K562 (cell line): ENCODE data around the gene NFKB2. TPM values are rescaled to one million over a fixed set of nuclear protein-coding genes. Genes with fewer than 3 reads are reported as not detected.
A peak's percentile ranks its signal among the peaks of the same experiment; 100 is the strongest.

Experiments used
- ATAC-seq: fragments of 200-7000 bp; cut with Tn5 transposase; 3 replicates; pipeline ENCODE4 v1.9.1; 2020; ENCODE audit warnings: moderate library complexity
- BruUV-seq: library from RNA; stranded (reverse); fragments of 400-500 nt; replicated peaks from 2 replicates; lab custom pipeline; 2021; lab: Mats Ljungman, UMichigan
- CTCF ChIA-PET: fragments of 300-600 bp; formaldehyde crosslinking; extraction: SDS; loops from one replicate; lab custom pipeline; 2021; ENCODE audit warnings: low intra/inter-chr PET ratio; lab: Yijun Ruan, JAX
- POLR2A ChIA-PET: fragments of 300-600, 350-650 bp; sonication (Branson Sonifier 250); formaldehyde crosslinking; extraction: SDS; loops from one replicate; lab custom pipeline; 2021; ENCODE audit warnings: antibody characterized with exemption, inconsistent platforms; lab: Yijun Ruan, JAX
- DNase-seq, 4 experiments: peaks; one replicate each; pipeline versions ENCODE4 v3.0.0 to v3.0.0-alpha.2; 2011 to 2018; ENCODE audit warnings: low spot score in 3 of 4, mixed read lengths in 3 of 4; ENCODE audit errors: extremely low read depth in 1 of 4
- FAIRE-seq: peaks from 2 replicates; lab custom pipeline; 2011; peaks lifted over from hg19 to GRCh38; lab: Jason Lieb, UNC
- H2AFZ ChIP-seq: 2 replicates; pipeline ENCODE4 v1.6.0; 2011; ENCODE audit warnings: low read depth, low read length, control low read depth, inconsistent platforms
- H3K27ac ChIP-seq: fragments of 200-600 bp; 3 replicates; pipeline ENCODE4 v1.8.0; 2011; ENCODE audit warnings: low read depth, mild to moderate bottlenecking, control low read depth, inconsistent platforms, low read length, moderate library complexity, mixed read lengths; ENCODE audit errors: extremely low read depth
- H3K27me3 ChIP-seq, 2 experiments: fragments of 300-600 bp in 1 of 2; 2 replicates in 1 of 2; 3 replicates in 1 of 2; pipeline versions ENCODE4 v1.6.0 to v1.8.0; 2011; ENCODE audit warnings: inconsistent platforms in 2 of 2, low read length in 2 of 2, mild to moderate bottlenecking in 1 of 2, mixed read lengths in 1 of 2, moderate library complexity in 1 of 2; ENCODE audit not compliant: control insufficient read depth in 2 of 2, insufficient read depth in 2 of 2
- H3K36me3 ChIP-seq: fragments of 300-600 bp; 3 replicates; pipeline ENCODE4 v1.8.0; 2011; ENCODE audit warnings: mild to moderate bottlenecking, low read length, inconsistent platforms; ENCODE audit not compliant: control insufficient read depth, insufficient read depth
- H3K4me1 ChIP-seq, 2 experiments: fragments of 200-600 bp in 1 of 2; replicated peaks in 1 of 2; 2 replicates in 1 of 2; 3 replicates in 1 of 2; pipeline versions ENCODE4 v1.5.1 to v1.8.0; 2011; ENCODE audit warnings: inconsistent platforms in 2 of 2, low read length in 2 of 2, mild to moderate bottlenecking in 1 of 2, mixed read lengths in 1 of 2, moderate library complexity in 1 of 2; ENCODE audit not compliant: control insufficient read depth in 2 of 2, insufficient read depth in 2 of 2
- H3K4me2 ChIP-seq: 2 replicates; pipeline ENCODE4 v1.6.1; 2011; ENCODE audit warnings: low read length, control low read depth, inconsistent platforms, mixed read lengths; ENCODE audit not compliant: insufficient read depth
- H3K4me3 ChIP-seq: fragments of 200-600 bp; sonication (generic), shearing (Covaris generic); 2 replicates; pipeline ENCODE4 v1.5.1; 2016; ENCODE audit warnings: control low read depth, inconsistent platforms
- H3K79me2 ChIP-seq: fragments of 200-600 bp; 3 replicates; pipeline ENCODE4 v1.8.0; 2011; ENCODE audit warnings: low read length, inconsistent platforms; ENCODE audit not compliant: control insufficient read depth, insufficient read depth
- H3K9ac ChIP-seq, 2 experiments: 2 replicates each; pipeline versions ENCODE4 v1.6.0 to v1.6.1; 2011; ENCODE audit warnings: low read depth in 2 of 2, low read length in 2 of 2, control low read depth in 1 of 2, inconsistent platforms in 1 of 2, mild to moderate bottlenecking in 1 of 2, mixed read lengths in 1 of 2; ENCODE audit not compliant: insufficient read depth in 1 of 2
- H3K9me1 ChIP-seq: one replicate; pipeline ENCODE4 v1.6.0; 2011; ENCODE audit warnings: inconsistent platforms, mild to moderate bottlenecking, low read length, moderate library complexity; ENCODE audit not compliant: control insufficient read depth, insufficient read depth
- H3K9me3 ChIP-seq: replicated peaks from 2 replicates; pipeline ENCODE4 v1.5.1; 2011; ENCODE audit warnings: low read depth, low read length, inconsistent platforms; ENCODE audit not compliant: control insufficient read depth, insufficient read depth
- H4K20me1 ChIP-seq: replicated peaks from 2 replicates; pipeline ENCODE4 v1.6.1; 2011; ENCODE audit warnings: low read length, inconsistent platforms, mixed read lengths; ENCODE audit not compliant: control insufficient read depth, insufficient read depth
- ARID2 ChIP-seq: fragments of 450-650 bp; IDR thresholded peaks from 2 replicates; pipeline ENCODE4 v1.6.1; 2017; ENCODE audit warnings: antibody characterized with exemption, mild to moderate bottlenecking
- BRD4 ChIP-seq: fragments of 200-600 bp; sonication (generic); IDR thresholded peaks from 2 replicates; pipeline ENCODE4 v1.6.1; 2017; ENCODE audit warnings: inconsistent platforms
- EP300 ChIP-seq: IDR thresholded peaks from 2 replicates; pipeline ENCODE4 v1.6.1; 2012; ENCODE audit warnings: low read length, improper control_type of control experiment
- MCM5 ChIP-seq: fragments of 450-650 bp; IDR thresholded peaks from 2 replicates; pipeline ENCODE4 v1.6.1; 2016; ENCODE audit warnings: low read depth
- POLR2G ChIP-seq: fragments of 200-400 bp; formaldehyde crosslinking; IDR thresholded peaks from 2 replicates; pipeline ENCODE4 v1.6.1; 2017; ENCODE audit warnings: low read depth, mild to moderate bottlenecking, antibody characterized with exemption, low read length, moderate library complexity
- PTRF ChIP-seq: fragments of 450-650 bp; IDR thresholded peaks from 2 replicates; pipeline ENCODE4 v1.6.1; 2016; ENCODE audit warnings: mild to moderate bottlenecking, missing genetic modification characterization, missing compliant biosample characterization
- RFX7 ChIP-seq: fragments of 250-450 bp; sonication (Bioruptor Pico); IDR thresholded peaks from 2 replicates; pipeline ENCODE4 v1.5.1; 2021; ENCODE audit warnings: mild to moderate bottlenecking
- WHSC1 ChIP-seq: IDR thresholded peaks from one replicate; pipeline ENCODE4 v1.6.1; 2012; ENCODE audit warnings: low read length, control low read depth, inconsistent platforms
- WGBS: fragments of 100-300 bp; shearing (Covaris generic); methylation state at CpG from one replicate; pipeline ENCODE4 v1.1.6; 2016; ENCODE audit warnings: low coverage, mixed read lengths; ENCODE audit not compliant: insufficient coverage; ENCODE audit errors: missing lambda C conversion rate; 5-methylcytosine and 5-hydroxymethylcytosine counted together
- in situ Hi-C: fragments of 300-500 bp; cut with MboI; formaldehyde crosslinking; loops from 4 replicates; pipeline ENCODE4 v1.15.0; 2018; ENCODE audit warnings: inconsistent platforms, mixed read lengths
- intact Hi-C: fragments of 100-400 bp; cut with micrococcal nuclease; formaldehyde crosslinking; loops from 2 replicates; pipeline ENCODE4 v1.14.2; 2022
- polyA plus RNA-seq, 8 experiments: library from polyadenylated mRNA; depleted of rRNA in 4 of 8; stranded (reverse) in 5 of 8; unstranded in 3 of 8; fragments of >200 nt; fragmentation: Nextera tagmentation in 2 of 8; fragmentation: Illumina TruSeq in 1 of 8; extraction: Ambion mirVana in 2 of 8; extraction: Trizol in 1 of 8; gene quantifications; 2 replicates each; pipeline versions ENCODE4 v1.2.1 to v1.2.3, GENCODE V29; 2011 to 2014; ENCODE audit warnings: inconsistent platforms in 1 of 8, missing spikeins in 1 of 8
- total RNA-seq, 7 experiments: library from RNA; depleted of rRNA in 6 of 7; stranded (reverse); fragments of >200 nt in 6 of 7; fragmentation: Illumina TruSeq in 2 of 7; extraction: Trizol in 2 of 7; gene quantifications; 2 replicates each; pipeline versions ENCODE4 v1.2.1 to v1.2.3, GENCODE V29; 2011 to 2021; ENCODE audit warnings: low replicate concordance in 1 of 7
- TF ChIP-seq, protein P1 (sequence below): sonication (generic); formaldehyde crosslinking; IDR thresholded peaks from 2 replicates; pipeline ENCODE4 v1.8.1; 2023; ENCODE audit warnings: mild to moderate bottlenecking, missing genetic modification reagents
- TF ChIP-seq, protein P2 (sequence below): sonication (generic); formaldehyde crosslinking; IDR thresholded peaks from 2 replicates; pipeline ENCODE4 v1.8.0; 2022; ENCODE audit warnings: mild to moderate bottlenecking, missing genetic modification reagents
- TF ChIP-seq, protein P3 (sequence below): fragments of 250-450 bp; sonication (Bioruptor Pico); IDR thresholded peaks from 2 replicates; pipeline ENCODE4 v1.4.0; 2020; ENCODE audit warnings: mild to moderate bottlenecking, moderate library complexity, borderline replicate concordance
- TF ChIP-seq, protein P4 (sequence below): fragments of 250-450 bp; sonication (Bioruptor Pico); IDR thresholded peaks from 2 replicates; pipeline ENCODE4 v1.5.0; 2021

The NFKB2 gene
- total and polyA plus RNA-seq, 9 of the 15 experiments (the other 6 are each of a cell fraction or from before 2014, with no cell fraction given), result 0.07 to 20.3 (median 7.9) TPM

DNA sequence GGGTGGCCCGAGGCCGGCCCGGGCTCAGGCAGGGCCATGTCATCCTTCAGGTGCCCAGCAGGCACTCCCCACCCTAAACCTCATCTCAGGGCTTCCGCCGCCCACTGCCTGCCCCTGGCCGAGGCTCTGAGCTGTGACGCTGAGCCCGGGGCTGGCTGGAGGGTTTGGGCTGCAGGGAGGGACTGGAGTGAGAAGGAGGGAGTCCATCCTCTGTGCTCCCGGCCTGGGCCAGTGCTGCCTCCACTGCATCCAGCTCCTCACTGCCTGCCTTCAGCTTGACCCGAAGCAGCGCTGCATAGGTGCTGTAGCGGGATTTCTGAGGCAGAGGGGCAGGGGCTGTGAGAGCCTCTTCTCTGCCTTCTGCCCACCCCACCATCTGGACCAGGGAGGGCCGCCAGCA is 7.6 kb downstream of the NFKB2 start:
- no peak overlapping the region for H3K4me3 ChIP-seq

More for the DNA sequence above, 7.6 kb downstream of the NFKB2 start:
- no TSS peak for BruUV-seq
- Histone ChIP-seq H3K79me2 (no peaks in the 10 kb centered on the region), H3K9me1 (no peaks in the 10 kb centered on the region), H3K27me3 (peaks cover 0 to 5% of the 10 kb centered on the region in 2 experiments; a peak in 2 of 5 replicates), H3K9ac (no peak overlapping the region), H3K27ac (no peak overlapping the region), H4K20me1 (no peaks in the 10 kb centered on the region), H3K4me2 (no peak overlapping the region), H3K4me1 (peaks cover 6 to 51% of the 10 kb centered on the region in 2 experiments; a peak in 3 of 5 replicates), H2AFZ (no peak overlapping the region), H3K36me3 (peaks cover 7% of the 10 kb centered on the region; the same call in 1 of the 3 replicates), H3K9me3 (no peaks in the 10 kb centered on the region)
- in situ Hi-C loops, result no loop called here
- intact Hi-C loops, result no loop called here
- CTCF ChIA-PET, result no interaction called here
- DNase-seq, result no peak
- TF ChIP-seq, protein P1, sequence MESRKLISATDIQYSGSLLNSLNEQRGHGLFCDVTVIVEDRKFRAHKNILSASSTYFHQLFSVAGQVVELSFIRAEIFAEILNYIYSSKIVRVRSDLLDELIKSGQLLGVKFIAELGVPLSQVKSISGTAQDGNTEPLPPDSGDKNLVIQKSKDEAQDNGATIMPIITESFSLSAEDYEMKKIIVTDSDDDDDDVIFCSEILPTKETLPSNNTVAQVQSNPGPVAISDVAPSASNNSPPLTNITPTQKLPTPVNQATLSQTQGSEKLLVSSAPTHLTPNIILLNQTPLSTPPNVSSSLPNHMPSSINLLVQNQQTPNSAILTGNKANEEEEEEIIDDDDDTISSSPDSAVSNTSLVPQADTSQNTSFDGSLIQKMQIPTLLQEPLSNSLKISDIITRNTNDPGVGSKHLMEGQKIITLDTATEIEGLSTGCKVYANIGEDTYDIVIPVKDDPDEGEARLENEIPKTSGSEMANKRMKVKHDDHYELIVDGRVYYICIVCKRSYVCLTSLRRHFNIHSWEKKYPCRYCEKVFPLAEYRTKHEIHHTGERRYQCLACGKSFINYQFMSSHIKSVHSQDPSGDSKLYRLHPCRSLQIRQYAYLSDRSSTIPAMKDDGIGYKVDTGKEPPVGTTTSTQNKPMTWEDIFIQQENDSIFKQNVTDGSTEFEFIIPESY (CRISPR knock-in tag), result 0 out of 2 replicates have a peak, but pooled peaks have one; percentile 50
- TF ChIP-seq EP300, result no peak
- no peak for TF ChIP-seq BRD4
- TF ChIP-seq ARID2, result no peak
- no peak for TF ChIP-seq PTRF
- TF ChIP-seq RFX7 (CRISPR knock-in tag), result no peak
- TF ChIP-seq, protein P2, sequence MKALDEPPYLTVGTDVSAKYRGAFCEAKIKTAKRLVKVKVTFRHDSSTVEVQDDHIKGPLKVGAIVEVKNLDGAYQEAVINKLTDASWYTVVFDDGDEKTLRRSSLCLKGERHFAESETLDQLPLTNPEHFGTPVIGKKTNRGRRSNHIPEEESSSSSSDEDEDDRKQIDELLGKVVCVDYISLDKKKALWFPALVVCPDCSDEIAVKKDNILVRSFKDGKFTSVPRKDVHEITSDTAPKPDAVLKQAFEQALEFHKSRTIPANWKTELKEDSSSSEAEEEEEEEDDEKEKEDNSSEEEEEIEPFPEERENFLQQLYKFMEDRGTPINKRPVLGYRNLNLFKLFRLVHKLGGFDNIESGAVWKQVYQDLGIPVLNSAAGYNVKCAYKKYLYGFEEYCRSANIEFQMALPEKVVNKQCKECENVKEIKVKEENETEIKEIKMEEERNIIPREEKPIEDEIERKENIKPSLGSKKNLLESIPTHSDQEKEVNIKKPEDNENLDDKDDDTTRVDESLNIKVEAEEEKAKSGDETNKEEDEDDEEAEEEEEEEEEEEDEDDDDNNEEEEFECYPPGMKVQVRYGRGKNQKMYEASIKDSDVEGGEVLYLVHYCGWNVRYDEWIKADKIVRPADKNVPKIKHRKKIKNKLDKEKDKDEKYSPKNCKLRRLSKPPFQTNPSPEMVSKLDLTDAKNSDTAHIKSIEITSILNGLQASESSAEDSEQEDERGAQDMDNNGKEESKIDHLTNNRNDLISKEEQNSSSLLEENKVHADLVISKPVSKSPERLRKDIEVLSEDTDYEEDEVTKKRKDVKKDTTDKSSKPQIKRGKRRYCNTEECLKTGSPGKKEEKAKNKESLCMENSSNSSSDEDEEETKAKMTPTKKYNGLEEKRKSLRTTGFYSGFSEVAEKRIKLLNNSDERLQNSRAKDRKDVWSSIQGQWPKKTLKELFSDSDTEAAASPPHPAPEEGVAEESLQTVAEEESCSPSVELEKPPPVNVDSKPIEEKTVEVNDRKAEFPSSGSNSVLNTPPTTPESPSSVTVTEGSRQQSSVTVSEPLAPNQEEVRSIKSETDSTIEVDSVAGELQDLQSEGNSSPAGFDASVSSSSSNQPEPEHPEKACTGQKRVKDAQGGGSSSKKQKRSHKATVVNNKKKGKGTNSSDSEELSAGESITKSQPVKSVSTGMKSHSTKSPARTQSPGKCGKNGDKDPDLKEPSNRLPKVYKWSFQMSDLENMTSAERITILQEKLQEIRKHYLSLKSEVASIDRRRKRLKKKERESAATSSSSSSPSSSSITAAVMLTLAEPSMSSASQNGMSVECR, result no peak
- TF ChIP-seq, protein P3, sequence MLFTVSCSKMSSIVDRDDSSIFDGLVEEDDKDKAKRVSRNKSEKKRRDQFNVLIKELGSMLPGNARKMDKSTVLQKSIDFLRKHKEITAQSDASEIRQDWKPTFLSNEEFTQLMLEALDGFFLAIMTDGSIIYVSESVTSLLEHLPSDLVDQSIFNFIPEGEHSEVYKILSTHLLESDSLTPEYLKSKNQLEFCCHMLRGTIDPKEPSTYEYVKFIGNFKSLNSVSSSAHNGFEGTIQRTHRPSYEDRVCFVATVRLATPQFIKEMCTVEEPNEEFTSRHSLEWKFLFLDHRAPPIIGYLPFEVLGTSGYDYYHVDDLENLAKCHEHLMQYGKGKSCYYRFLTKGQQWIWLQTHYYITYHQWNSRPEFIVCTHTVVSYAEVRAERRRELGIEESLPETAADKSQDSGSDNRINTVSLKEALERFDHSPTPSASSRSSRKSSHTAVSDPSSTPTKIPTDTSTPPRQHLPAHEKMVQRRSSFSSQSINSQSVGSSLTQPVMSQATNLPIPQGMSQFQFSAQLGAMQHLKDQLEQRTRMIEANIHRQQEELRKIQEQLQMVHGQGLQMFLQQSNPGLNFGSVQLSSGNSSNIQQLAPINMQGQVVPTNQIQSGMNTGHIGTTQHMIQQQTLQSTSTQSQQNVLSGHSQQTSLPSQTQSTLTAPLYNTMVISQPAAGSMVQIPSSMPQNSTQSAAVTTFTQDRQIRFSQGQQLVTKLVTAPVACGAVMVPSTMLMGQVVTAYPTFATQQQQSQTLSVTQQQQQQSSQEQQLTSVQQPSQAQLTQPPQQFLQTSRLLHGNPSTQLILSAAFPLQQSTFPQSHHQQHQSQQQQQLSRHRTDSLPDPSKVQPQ (CRISPR knock-in tag), result no peak
- peak; percentile 47; the same call in 1 of the 2 replicates for TF ChIP-seq POLR2G
- TF ChIP-seq WHSC1, result no peak
- TF ChIP-seq, protein P4, sequence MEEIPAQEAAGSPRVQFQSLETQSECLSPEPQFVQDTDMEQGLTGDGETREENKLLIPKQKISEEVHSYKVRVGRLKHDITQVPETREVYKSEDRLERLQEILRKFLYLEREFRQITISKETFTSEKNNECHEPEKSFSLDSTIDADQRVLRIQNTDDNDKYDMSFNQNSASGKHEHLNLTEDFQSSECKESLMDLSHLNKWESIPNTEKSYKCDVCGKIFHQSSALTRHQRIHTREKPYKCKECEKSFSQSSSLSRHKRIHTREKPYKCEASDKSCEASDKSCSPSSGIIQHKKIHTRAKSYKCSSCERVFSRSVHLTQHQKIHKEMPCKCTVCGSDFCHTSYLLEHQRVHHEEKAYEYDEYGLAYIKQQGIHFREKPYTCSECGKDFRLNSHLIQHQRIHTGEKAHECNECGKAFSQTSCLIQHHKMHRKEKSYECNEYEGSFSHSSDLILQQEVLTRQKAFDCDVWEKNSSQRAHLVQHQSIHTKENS (CRISPR knock-in tag), result no peak
- TF ChIP-seq MCM5, result no peak
- no peak for ATAC-seq
- 77% methylated on average over 6 of the region's 13 CpGs for WGBS
- POLR2A ChIA-PET, result interaction anchor here (0.6 to 2.4 kb wide), 4 partner anchors 10 to 243 kb away, joined by 3 to 8 read pairs (median 4); partner anchors contain the start of gene FBXL15
- no peak for FAIRE-seq
